ENCODE results near the gene TNFRSF4. TPM values are rescaled to one million over a fixed set of nuclear protein-coding genes. Genes with fewer than 3 reads are reported as not detected.

TNFRSF4 gene
- total and polyA plus RNA-seq, 10 of the 15 experiments (the other 5 are each of a cell fraction or from before 2014, with no cell fraction given) = 0.05 to 7.3 (median 2.5) TPM; not detected in 1

- no peak for TF ChIP-seq SKIL (IDR thresholded peaks at IDR 0.05; ENCODE audit: low read depth, poor library complexity, severe bottlenecking)
- no peak for TF ChIP-seq IRF3 (IDR thresholded peaks at IDR 0.05)
Observed at GRCh38 chr1:1244192-1244811, 30.3 kb upstream of the TNFRSF4 start (continued).

GRCh38 chr1:1243807-1244191, 29.8 kb upstream of the TNFRSF4 start:
- in situ Hi-C loops (cut with MboI) = no loop called here
- intact Hi-C loops (cut with micrococcal nuclease; ENCODE audit: unreplicated experiment) = no loop called here
- SMC1A ChIA-PET (ENCODE audit: uncharacterized antibody, unreplicated experiment) = no interaction called here
- H3K4me1 ChIP-seq (ENCODE audit: control insufficient read depth, insufficient read depth, low read length) = no peaks in the 10 kb centered on the region
- no peaks in the 10 kb centered on the region for H3K9me3 ChIP-seq (replicated peaks; ENCODE audit: control insufficient read depth, insufficient read depth, low read length)
- RAD21 ChIA-PET (ENCODE audit: unreplicated experiment) = no interaction called here
- H3K27ac ChIP-seq (ENCODE audit: control insufficient read depth, insufficient read depth) = no peak overlapping the region
- TF ChIP-seq, protein P1, sequence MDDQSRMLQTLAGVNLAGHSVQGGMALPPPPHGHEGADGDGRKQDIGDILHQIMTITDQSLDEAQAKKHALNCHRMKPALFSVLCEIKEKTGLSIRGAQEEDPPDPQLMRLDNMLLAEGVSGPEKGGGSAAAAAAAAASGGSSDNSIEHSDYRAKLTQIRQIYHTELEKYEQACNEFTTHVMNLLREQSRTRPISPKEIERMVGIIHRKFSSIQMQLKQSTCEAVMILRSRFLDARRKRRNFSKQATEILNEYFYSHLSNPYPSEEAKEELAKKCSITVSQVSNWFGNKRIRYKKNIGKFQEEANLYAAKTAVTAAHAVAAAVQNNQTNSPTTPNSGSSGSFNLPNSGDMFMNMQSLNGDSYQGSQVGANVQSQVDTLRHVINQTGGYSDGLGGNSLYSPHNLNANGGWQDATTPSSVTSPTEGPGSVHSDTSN (IDR thresholded peaks at IDR 0.05; ENCODE audit: insufficient replicate concordance, low read depth, low read length) = no peak
- no peak for TF ChIP-seq E2F4 (IDR thresholded peaks at IDR 0.05; ENCODE audit: low read depth, low read length)
- TF ChIP-seq ESRRA (IDR thresholded peaks at IDR 0.05; ENCODE audit: low read length) = no peak
- TF ChIP-seq CREM (IDR thresholded peaks at IDR 0.05; ENCODE audit: low read depth) = no peak
- TF ChIP-seq, protein P2, sequence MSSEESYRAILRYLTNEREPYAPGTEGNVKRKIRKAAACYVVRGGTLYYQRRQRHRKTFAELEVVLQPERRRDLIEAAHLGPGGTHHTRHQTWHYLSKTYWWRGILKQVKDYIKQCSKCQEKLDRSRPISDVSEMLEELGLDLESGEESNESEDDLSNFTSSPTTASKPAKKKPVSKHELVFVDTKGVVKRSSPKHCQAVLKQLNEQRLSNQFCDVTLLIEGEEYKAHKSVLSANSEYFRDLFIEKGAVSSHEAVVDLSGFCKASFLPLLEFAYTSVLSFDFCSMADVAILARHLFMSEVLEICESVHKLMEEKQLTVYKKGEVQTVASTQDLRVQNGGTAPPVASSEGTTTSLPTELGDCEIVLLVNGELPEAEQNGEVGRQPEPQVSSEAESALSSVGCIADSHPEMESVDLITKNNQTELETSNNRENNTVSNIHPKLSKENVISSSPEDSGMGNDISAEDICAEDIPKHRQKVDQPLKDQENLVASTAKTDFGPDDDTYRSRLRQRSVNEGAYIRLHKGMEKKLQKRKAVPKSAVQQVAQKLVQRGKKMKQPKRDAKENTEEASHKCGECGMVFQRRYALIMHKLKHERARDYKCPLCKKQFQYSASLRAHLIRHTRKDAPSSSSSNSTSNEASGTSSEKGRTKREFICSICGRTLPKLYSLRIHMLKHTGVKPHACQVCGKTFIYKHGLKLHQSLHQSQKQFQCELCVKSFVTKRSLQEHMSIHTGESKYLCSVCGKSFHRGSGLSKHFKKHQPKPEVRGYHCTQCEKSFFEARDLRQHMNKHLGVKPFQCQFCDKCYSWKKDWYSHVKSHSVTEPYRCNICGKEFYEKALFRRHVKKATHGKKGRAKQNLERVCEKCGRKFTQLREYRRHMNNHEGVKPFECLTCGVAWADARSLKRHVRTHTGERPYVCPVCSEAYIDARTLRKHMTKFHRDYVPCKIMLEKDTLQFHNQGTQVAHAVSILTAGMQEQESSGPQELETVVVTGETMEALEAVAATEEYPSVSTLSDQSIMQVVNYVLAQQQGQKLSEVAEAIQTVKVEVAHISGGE (CRISPR knock-in tag; IDR thresholded peaks at IDR 0.05) = no peak
- TF ChIP-seq GABPA (IDR thresholded peaks at IDR 0.05; ENCODE audit: low read depth) = no peak
- H3K4me3 ChIP-seq = no peak overlapping the region
- CTCF ChIA-PET = no interaction called here
- peaks cover 1 to 5% of the 10 kb centered on the region in 2 experiments; a peak in 3 of 4 replicates for H3K27me3 ChIP-seq (replicated peaks in 1 of 2; ENCODE audit: control insufficient read depth in 2 of 2, insufficient read depth in 2 of 2, low read length in 1 of 2)
- 68% methylated on average over 23 of the region's 23 CpGs for WGBS (ENCODE audit: insufficient coverage, insufficient replicate concordance, low lambda C conversion rate, missing lambda C conversion rate)
- FAIRE-seq (no peak), ATAC-seq (no peak), DNase-seq (ENCODE audit: low read depth, low spot score) (no peak)
- no peak overlapping the region for H3K4me2 ChIP-seq (ENCODE audit: control insufficient read depth, insufficient read depth)
- no peak overlapping the region for H2AFZ ChIP-seq (ENCODE audit: control insufficient read depth, low read depth, low read length)
- H3K79me2 ChIP-seq (ENCODE audit: control insufficient read depth, insufficient read depth, low read length) = no peaks in the 10 kb centered on the region
- H4K20me1 ChIP-seq (ENCODE audit: control insufficient read depth, insufficient read depth) = no peaks in the 10 kb centered on the region
- no peak overlapping the region for H3K9ac ChIP-seq (ENCODE audit: control insufficient read depth, insufficient read depth, low read length)
- no peaks in the 10 kb centered on the region for H3K36me3 ChIP-seq (ENCODE audit: control insufficient read depth in 2 of 2, insufficient read depth in 2 of 2, low read length in 1 of 2)
- BruUV-seq (replicated peaks) = no TSS peak
- POLR2A ChIA-PET = no interaction called here
